Right lobe of liver (tissue), 4 donors: ENCODE measurements around the gene FER.

Experiments used
- POLR2A ChIP-seq: fragments of 450-650 bp; IDR thresholded peaks from one replicate; pipeline ENCODE4 v1.6.1; 2017; ENCODE audit warnings: antibody characterized with exemption, mild to moderate bottlenecking
- TF ChIP-seq, protein P1 (sequence below), 4 donors: fragments of 200-600 bp in 3 of 4; fragments of 450-650 bp in 1 of 4; IDR thresholded peaks; one replicate each; pipeline versions ENCODE4 v1.5.1 to v1.8.0; 2016 to 2022; ENCODE audit warnings: antibody characterized with exemption in 4 of 4, mild to moderate bottlenecking in 2 of 4
- donor health status: DM: no; HTN: no; CAD: no.
- donor health status: DM: no; HTN: no; CAD: no.
- donor health status: DM: no; HTN: yes; CAD: no.

DNA sequence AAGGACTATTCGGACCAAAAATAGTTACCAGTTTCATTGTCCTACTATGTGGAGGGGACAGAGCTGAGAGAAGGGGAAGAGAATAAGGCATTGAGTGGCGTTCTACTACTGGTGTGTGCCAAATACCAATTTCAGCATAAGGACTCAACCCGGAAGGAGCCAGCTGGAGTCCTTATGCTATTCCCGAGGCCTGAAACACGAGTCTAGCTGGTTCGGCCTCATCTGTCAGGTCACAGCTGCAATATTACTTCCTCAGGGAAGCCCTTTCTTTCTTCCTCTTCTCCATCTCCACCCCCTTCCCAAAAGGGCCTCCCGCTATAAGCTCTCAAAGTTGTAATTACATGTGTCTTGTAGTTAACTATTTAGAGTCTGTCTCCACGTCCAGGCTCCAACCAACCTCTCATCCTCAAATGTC is 20.5 kb upstream of the FER start:
- TF ChIP-seq, protein P1, sequence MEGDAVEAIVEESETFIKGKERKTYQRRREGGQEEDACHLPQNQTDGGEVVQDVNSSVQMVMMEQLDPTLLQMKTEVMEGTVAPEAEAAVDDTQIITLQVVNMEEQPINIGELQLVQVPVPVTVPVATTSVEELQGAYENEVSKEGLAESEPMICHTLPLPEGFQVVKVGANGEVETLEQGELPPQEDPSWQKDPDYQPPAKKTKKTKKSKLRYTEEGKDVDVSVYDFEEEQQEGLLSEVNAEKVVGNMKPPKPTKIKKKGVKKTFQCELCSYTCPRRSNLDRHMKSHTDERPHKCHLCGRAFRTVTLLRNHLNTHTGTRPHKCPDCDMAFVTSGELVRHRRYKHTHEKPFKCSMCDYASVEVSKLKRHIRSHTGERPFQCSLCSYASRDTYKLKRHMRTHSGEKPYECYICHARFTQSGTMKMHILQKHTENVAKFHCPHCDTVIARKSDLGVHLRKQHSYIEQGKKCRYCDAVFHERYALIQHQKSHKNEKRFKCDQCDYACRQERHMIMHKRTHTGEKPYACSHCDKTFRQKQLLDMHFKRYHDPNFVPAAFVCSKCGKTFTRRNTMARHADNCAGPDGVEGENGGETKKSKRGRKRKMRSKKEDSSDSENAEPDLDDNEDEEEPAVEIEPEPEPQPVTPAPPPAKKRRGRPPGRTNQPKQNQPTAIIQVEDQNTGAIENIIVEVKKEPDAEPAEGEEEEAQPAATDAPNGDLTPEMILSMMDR (IDR thresholded peaks at IDR 0.05): no peak
- no peak for TF ChIP-seq POLR2A
